Transverse colon (tissue), 3 donors: Measurements from ENCODE around the gene BPTF.

Experiments used
- CTCF ChIP-seq, 5 experiments: fragments of 200-600 bp in 3 of 5; fragments of 450-650 bp in 2 of 5; sonication (generic) in 3 of 5; IDR thresholded peaks; 1 replicate in 2 of 5; 2 replicates in 3 of 5; pipeline ENCODE4 v1.5.1; 2016 to 2017; ENCODE audit warnings: antibody characterized with exemption in 5 of 5, inconsistent platforms in 3 of 5, mild to moderate bottlenecking in 2 of 5, moderate library complexity in 1 of 5
- POLR2A ChIP-seq: fragments of 450-650 bp; IDR thresholded peaks from one replicate; pipeline ENCODE4 v1.6.1; 2016; ENCODE audit warnings: antibody characterized with exemption, mild to moderate bottlenecking, moderate library complexity

- TF ChIP-seq CTCF (IDR thresholded peaks at IDR 0.05) (peak; percentile 49 to 80 (median 68)), POLR2A (no peak)
Observed at GRCh38 chr17:67779098-67779672, 46.1 kb upstream of the BPTF start.
